Endothelial cell of umbilical vein (primary cell): ENCODE results near the gene VEPH1. TPM values are rescaled to one million over a fixed set of nuclear protein-coding genes. Genes with fewer than 3 reads are reported as not detected.

ENCODE experiments used
- BruUV-seq: library from RNA; stranded (reverse); fragments of 400-500 nt; replicated peaks from 2 replicates; lab custom pipeline; 2021; lab: Mats Ljungman, UMichigan
- CTCF ChIA-PET: fragments of 300-600, 350-600 bp; sonication (Branson Sonifier 250); formaldehyde crosslinking; loops from one replicate; lab custom pipeline; 2021; ENCODE audit warnings: antibody characterized with exemption, inconsistent platforms; lab: Charles Lee
- POLR2A ChIA-PET: fragments of 300-600, 350-600 bp; sonication (Branson Sonifier 250); formaldehyde crosslinking; loops from one replicate; lab custom pipeline; 2021; ENCODE audit warnings: antibody characterized with exemption, inconsistent platforms; lab: Charles Lee
- DNase-seq: peaks from one replicate; pipeline ENCODE4 v3.0.0-alpha.2; 2011; ENCODE audit warnings: low read depth, low spot score
- FAIRE-seq: peaks from 2 replicates; lab custom pipeline; 2011; peaks lifted over from hg19 to GRCh38; lab: Jason Lieb, UNC
- H2AFZ ChIP-seq: 2 replicates; pipeline ENCODE4 v1.6.0; 2012; ENCODE audit warnings: low read depth, low read length, control low read depth, inconsistent platforms
- H3K27ac ChIP-seq: 2 replicates; pipeline ENCODE4 v1.5.1; 2011; ENCODE audit warnings: low read depth, mild to moderate bottlenecking, control low read depth, low read length, moderate library complexity; ENCODE audit not compliant: insufficient read depth
- H3K27me3 ChIP-seq, 2 experiments: 2 replicates each; pipeline versions ENCODE4 v1.6.0 to v1.6.1; 2011; ENCODE audit warnings: low read length in 2 of 2, mixed read lengths in 1 of 2; ENCODE audit not compliant: control insufficient read depth in 2 of 2, insufficient read depth in 2 of 2
- H3K36me3 ChIP-seq, 2 experiments: 2 replicates in 1 of 2; 3 replicates in 1 of 2; pipeline ENCODE4 v1.5.1; 2011; ENCODE audit warnings: low read length in 2 of 2, mild to moderate bottlenecking in 1 of 2, moderate library complexity in 1 of 2; ENCODE audit not compliant: control insufficient read depth in 2 of 2, insufficient read depth in 2 of 2; ENCODE audit errors: extremely low read depth in 1 of 2
- H3K4me1 ChIP-seq: 3 replicates; pipeline ENCODE4 v1.5.1; 2011; ENCODE audit warnings: mild to moderate bottlenecking, low read length; ENCODE audit not compliant: control insufficient read depth, insufficient read depth; ENCODE audit errors: extremely low read depth
- H3K4me2 ChIP-seq: 2 replicates; pipeline ENCODE4 v1.6.1; 2011; ENCODE audit warnings: low read length, control low read depth, mixed read lengths; ENCODE audit not compliant: insufficient read depth
- H3K4me3 ChIP-seq, 3 experiments: fragments of 200-600 bp in 1 of 3; sonication (generic), shearing (Covaris generic) in 1 of 3; replicated peaks in 1 of 3; 2 replicates each; pipeline ENCODE4 v1.5.1; 2011 to 2016; ENCODE audit warnings: control low read depth in 3 of 3, low read length in 3 of 3, mild to moderate bottlenecking in 2 of 3, inconsistent platforms in 1 of 3, low read depth in 1 of 3, moderate library complexity in 1 of 3; ENCODE audit not compliant: insufficient read depth in 1 of 3
- H3K79me2 ChIP-seq: 2 replicates; pipeline ENCODE4 v1.6.0; 2012; ENCODE audit warnings: low read length, inconsistent platforms; ENCODE audit not compliant: control insufficient read depth, insufficient read depth
- H3K9ac ChIP-seq: replicated peaks from 2 replicates; pipeline ENCODE3; 2011; ENCODE audit warnings: low read length, control low read depth; ENCODE audit not compliant: insufficient read depth; ENCODE audit errors: extremely low read depth
- H3K9me1 ChIP-seq: replicated peaks from 3 replicates; pipeline ENCODE4 v1.6.0; 2011; ENCODE audit warnings: mild to moderate bottlenecking, low read length; ENCODE audit not compliant: control insufficient read depth, insufficient read depth; ENCODE audit errors: extremely low read depth
- H3K9me3 ChIP-seq: replicated peaks from 2 replicates; pipeline ENCODE4 v1.5.1; 2012; ENCODE audit warnings: low read length, inconsistent platforms; ENCODE audit not compliant: control insufficient read depth, insufficient read depth
- H4K20me1 ChIP-seq: replicated peaks from 2 replicates; pipeline ENCODE3; 2011; ENCODE audit warnings: mild to moderate bottlenecking, low read length; ENCODE audit not compliant: control insufficient read depth, insufficient read depth; ENCODE audit errors: extremely low read depth
- FOS ChIP-seq: IDR thresholded peaks from 2 replicates; pipeline ENCODE4 v1.6.1; 2011; ENCODE audit warnings: mild to moderate bottlenecking, low read length, moderate library complexity, borderline replicate concordance; ENCODE audit not compliant: insufficient read depth
- GATA2 ChIP-seq: IDR thresholded peaks from 2 replicates; pipeline ENCODE4 v1.7.0; 2011; ENCODE audit warnings: low read depth, mild to moderate bottlenecking, moderate library complexity, mixed read lengths, low read length; ENCODE audit not compliant: insufficient read length, insufficient read depth
- MYC ChIP-seq: IDR thresholded peaks from one replicate; pipeline ENCODE4 v1.6.1; 2011; ENCODE audit warnings: mild to moderate bottlenecking, low read depth, low read length
- POLR2A ChIP-seq: IDR thresholded peaks from 2 replicates; pipeline ENCODE4 v1.6.1; 2012; ENCODE audit warnings: low read depth, mild to moderate bottlenecking, control low read depth, low read length
- POLR2AphosphoS5 ChIP-seq: IDR thresholded peaks from 2 replicates; pipeline ENCODE4 v1.6.1; 2012; ENCODE audit warnings: low read depth, mild to moderate bottlenecking, control low read depth, low read length, moderate library complexity; ENCODE audit not compliant: insufficient read depth
- dilution Hi-C: fragments of 300-500 bp; cut with MboI; formaldehyde crosslinking; loops from one replicate; pipeline ENCODE4 v1.15.0; 2019; ENCODE audit warnings: low sequenced_read_pairs; ENCODE audit not compliant: extremely low pct_ligation_motif_present
- intact Hi-C: fragments of 100-400 bp; cut with micrococcal nuclease; formaldehyde crosslinking; loops from one replicate; pipeline ENCODE4 v1.10.0; 2022
- polyA plus RNA-seq, 4 experiments: library from polyadenylated mRNA; depleted of rRNA in 3 of 4; stranded (reverse) in 3 of 4; unstranded in 1 of 4; fragments of >200 nt; gene quantifications; 2 replicates each; pipeline versions ENCODE4 v1.2.1 to v1.2.3, GENCODE V29; 2011 to 2012; ENCODE audit warnings: missing spikeins in 1 of 4
- total RNA-seq: library from RNA; stranded (reverse); gene quantifications from 2 replicates; pipeline ENCODE4 v1.2.3, GENCODE V29; 2021
- TF ChIP-seq, protein P1 (sequence below): IDR thresholded peaks from 2 replicates; pipeline ENCODE4 v1.6.1; 2011; ENCODE audit not compliant: insufficient read depth, insufficient read length

VEPH1 gene
- total and polyA plus RNA-seq, 2 donors (not counting 3 experiments of a cell fraction or from before 2014, with no cell fraction given), result 42.9 to 136 TPM

DNA sequence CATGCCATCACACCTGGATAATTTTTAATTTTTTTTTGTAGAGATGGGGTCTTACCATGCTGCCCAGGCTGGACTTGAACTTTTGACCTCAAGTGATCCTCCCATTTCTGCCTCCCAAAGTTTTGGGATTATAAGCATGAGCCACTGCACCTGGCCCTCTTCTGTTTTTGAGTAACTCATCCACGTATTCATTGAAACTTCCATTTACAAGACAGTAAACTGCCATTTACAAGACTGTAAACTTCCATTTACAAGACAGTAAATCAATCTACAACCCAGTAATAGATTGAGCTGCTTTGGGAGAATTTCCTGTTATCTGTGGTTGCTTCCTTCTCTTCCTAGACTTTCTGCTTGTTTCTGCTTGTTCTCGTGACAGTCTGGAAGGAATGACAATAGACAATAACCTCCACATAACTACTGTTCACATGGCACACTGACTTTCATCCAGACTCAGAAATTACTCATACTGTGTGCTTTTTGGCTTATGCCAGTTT lies 228.5 kb downstream of the VEPH1 start:
- no peaks in the 10 kb centered on the region for H3K9me3 ChIP-seq
- no peaks in the 10 kb centered on the region for H3K4me1 ChIP-seq
- H3K36me3 ChIP-seq, result peaks cover 0 to 4% of the 10 kb centered on the region in 2 experiments
- DNase-seq (no peak), FAIRE-seq (peak; percentile 15)
- H2AFZ ChIP-seq, result no peak overlapping the region
- dilution Hi-C loops (no loop called here), intact Hi-C loops (no loop called here)
- no peak overlapping the region for H3K4me3 ChIP-seq
- TF ChIP-seq POLR2AphosphoS5, result no peak
- TF ChIP-seq, protein P1, sequence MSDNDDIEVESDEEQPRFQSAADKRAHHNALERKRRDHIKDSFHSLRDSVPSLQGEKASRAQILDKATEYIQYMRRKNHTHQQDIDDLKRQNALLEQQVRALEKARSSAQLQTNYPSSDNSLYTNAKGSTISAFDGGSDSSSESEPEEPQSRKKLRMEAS, result no peak
- no peak for TF ChIP-seq GATA2
- TF ChIP-seq POLR2A, result no peak
- H3K27me3 ChIP-seq, result no peaks in the 10 kb centered on the region
- H3K79me2 ChIP-seq, result no peaks in the 10 kb centered on the region
- CTCF ChIA-PET, result interaction anchor here (1.0 kb wide), 1 partner anchor 18 kb away, joined by 3 read pairs; no protein-coding TSS in a partner anchor
- H3K27ac ChIP-seq, result no peak overlapping the region
- no peaks in the 10 kb centered on the region for H4K20me1 ChIP-seq
- no peak overlapping the region for H3K9ac ChIP-seq
- POLR2A ChIA-PET, result no interaction called here
- no TSS peak for BruUV-seq
- H3K9me1 ChIP-seq, result no peaks in the 10 kb centered on the region
- H3K4me2 ChIP-seq, result no peak overlapping the region

DNA sequence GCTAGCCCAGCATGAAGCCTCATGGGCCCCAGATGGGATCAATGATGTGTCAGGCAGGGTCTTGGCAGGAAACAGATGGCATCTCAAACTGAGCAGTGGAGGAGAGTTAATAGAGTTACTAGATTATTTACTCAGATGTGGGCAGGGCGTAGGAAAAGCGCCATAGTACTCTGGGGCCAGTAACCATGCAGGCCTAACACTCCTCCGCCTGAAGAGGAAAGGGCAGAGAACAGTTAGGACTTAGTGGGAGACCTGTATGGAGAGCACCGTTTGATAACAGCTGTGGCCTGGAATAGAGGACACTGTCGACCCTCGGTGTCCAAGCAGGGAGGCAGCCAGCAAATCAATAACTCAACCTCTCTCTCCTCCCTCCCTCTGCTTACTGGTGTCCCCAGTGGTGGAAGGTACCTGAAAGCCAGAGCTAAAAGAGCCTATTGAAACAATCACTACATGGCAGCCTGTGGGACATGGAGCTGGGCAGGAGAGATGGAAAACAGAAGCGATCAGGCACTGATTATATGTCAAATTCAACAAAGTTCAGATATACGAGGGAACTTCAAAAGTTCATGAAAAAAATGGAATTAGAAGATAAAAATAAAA lies 231.8 kb downstream of the VEPH1 start:
- FAIRE-seq (no peak), DNase-seq (no peak)
- Histone ChIP-seq H3K27me3 (no peaks in the 10 kb centered on the region), H3K79me2 (no peaks in the 10 kb centered on the region), H4K20me1 (no peaks in the 10 kb centered on the region), H3K9ac (no peak overlapping the region), H2AFZ (no peak overlapping the region), H3K4me2 (no peak overlapping the region), H3K36me3 (no peaks in the 10 kb centered on the region), H3K9me3 (no peaks in the 10 kb centered on the region), H3K4me1 (no peaks in the 10 kb centered on the region), H3K4me3 (no peak overlapping the region), H3K9me1 (no peaks in the 10 kb centered on the region), H3K27ac (no peak overlapping the region)
- no TSS peak for BruUV-seq
- ChIA-PET CTCF (interaction anchor here (1.9 kb wide), 1 partner anchor 19 kb away, joined by 6 read pairs; no protein-coding TSS in a partner anchor), POLR2A (no interaction called here)
- intact Hi-C loops, result no loop called here
- TF ChIP-seq POLR2A, result no peak
- TF ChIP-seq MYC, result no peak
- TF ChIP-seq FOS, result no peak
- dilution Hi-C loops, result no loop called here
